H9 (cell line): Measurements from ENCODE around the gene DNM1. TPM values are rescaled to one million over a fixed set of nuclear protein-coding genes. Genes with fewer than 3 reads are reported as not detected.

ENCODE experiments used
- DNase-seq: peaks from one replicate; pipeline ENCODE4 v3.0.0-alpha.2; 2017
- H2AFZ ChIP-seq: one replicate; pipeline ENCODE4 v1.6.1; 2013; ENCODE audit warnings: mild to moderate bottlenecking, low read length, control low read depth, moderate library complexity
- H2AK5ac ChIP-seq: 2 replicates; pipeline ENCODE4 v1.6.1; 2013; ENCODE audit warnings: low read length, control low read depth, mixed read lengths; ENCODE audit not compliant: insufficient read length
- H2BK120ac ChIP-seq: one replicate; pipeline ENCODE4 v1.6.1; 2013; ENCODE audit warnings: low read depth, mild to moderate bottlenecking, low read length, control low read depth, inconsistent platforms; ENCODE audit not compliant: poor library complexity, severe bottlenecking
- H2BK12ac ChIP-seq: 2 replicates; pipeline ENCODE4 v1.6.1; 2013; ENCODE audit warnings: low read length, control low read depth, mixed read lengths, low read depth; ENCODE audit not compliant: insufficient read length
- H2BK15ac ChIP-seq: 2 replicates; pipeline ENCODE4 v1.6.1; 2013; ENCODE audit warnings: low read depth, low read length, control low read depth
- H2BK20ac ChIP-seq: one replicate; pipeline ENCODE4 v1.6.1; 2013; ENCODE audit warnings: low read depth, mild to moderate bottlenecking, low read length, control low read depth, inconsistent platforms; ENCODE audit not compliant: poor library complexity, severe bottlenecking
- H2BK5ac ChIP-seq: 2 replicates; pipeline ENCODE4 v1.6.1; 2013; ENCODE audit warnings: low read length, control low read depth, mixed read lengths; ENCODE audit not compliant: insufficient read length
- H3K14ac ChIP-seq: 2 replicates; pipeline ENCODE4 v1.6.1; 2013; ENCODE audit warnings: low read length, control low read depth; ENCODE audit not compliant: insufficient read depth
- H3K18ac ChIP-seq: 2 replicates; pipeline ENCODE4 v1.6.1; 2013; ENCODE audit warnings: low read depth, mild to moderate bottlenecking, mixed read lengths, low read length, control low read depth; ENCODE audit not compliant: insufficient read length
- H3K23ac ChIP-seq: 2 replicates; pipeline ENCODE4 v1.6.1; 2013; ENCODE audit warnings: low read length, control low read depth, mixed read lengths, low read depth; ENCODE audit not compliant: insufficient read length
- H3K23me2 ChIP-seq: 2 replicates; pipeline ENCODE4 v1.6.1; 2013; ENCODE audit warnings: low read depth, mild to moderate bottlenecking, mixed read lengths, low read length, control low read depth; ENCODE audit not compliant: insufficient read length, poor library complexity, severe bottlenecking
- H3K27ac ChIP-seq: 2 replicates; pipeline ENCODE4 v1.5.1; 2013; ENCODE audit warnings: low read length, control low read depth, mixed read lengths, low read depth; ENCODE audit not compliant: insufficient read length
- H3K27me3 ChIP-seq: 2 replicates; pipeline ENCODE4 v1.6.1; 2013; ENCODE audit warnings: low read length, control low read depth, inconsistent platforms; ENCODE audit not compliant: insufficient read depth
- H3K4ac ChIP-seq: 2 replicates; pipeline ENCODE4 v1.6.1; 2013; ENCODE audit warnings: low read depth, mild to moderate bottlenecking, control low read depth, inconsistent platforms, low read length, moderate library complexity
- H3K4me1 ChIP-seq: 2 replicates; pipeline ENCODE4 v1.6.1; 2013; ENCODE audit warnings: low read length, control low read depth, inconsistent platforms; ENCODE audit not compliant: insufficient read depth
- H3K4me2 ChIP-seq: 2 replicates; pipeline ENCODE4 v1.6.1; 2013; ENCODE audit warnings: low read length, control low read depth, mixed read lengths; ENCODE audit not compliant: insufficient read length, insufficient read depth
- H3K56ac ChIP-seq: 2 replicates; pipeline ENCODE4 v1.6.1; 2013; ENCODE audit warnings: low read depth, mild to moderate bottlenecking, mixed read lengths, low read length, control low read depth; ENCODE audit not compliant: insufficient read length
- H3K79me1 ChIP-seq: 2 replicates; pipeline ENCODE4 v1.6.1; 2013; ENCODE audit warnings: low read depth, mild to moderate bottlenecking, moderate library complexity, low read length, control low read depth, inconsistent platforms; ENCODE audit not compliant: insufficient read depth, poor library complexity, severe bottlenecking
- H3K79me2 ChIP-seq: 2 replicates; pipeline ENCODE4 v1.6.1; 2013; ENCODE audit warnings: low read length, control low read depth, inconsistent platforms; ENCODE audit not compliant: insufficient read depth
- H3K9ac ChIP-seq: 2 replicates; pipeline ENCODE4 v1.6.1; 2013; ENCODE audit warnings: low read length, control low read depth, mixed read lengths; ENCODE audit not compliant: insufficient read length; ENCODE audit errors: extremely low read depth
- H3K9me3 ChIP-seq: one replicate; pipeline ENCODE4 v1.6.1; 2013; ENCODE audit warnings: low read depth, low read length, inconsistent platforms; ENCODE audit not compliant: control insufficient read depth
- H3T11ph ChIP-seq: one replicate; pipeline ENCODE4 v1.6.1; 2013; ENCODE audit warnings: mild to moderate bottlenecking, low read length, control low read depth, inconsistent platforms
- H4K20me1 ChIP-seq: one replicate; pipeline ENCODE4 v1.6.1; 2013; ENCODE audit not compliant: control insufficient read depth, insufficient read length, insufficient read depth
- H4K5ac ChIP-seq: 2 replicates; pipeline ENCODE4 v1.6.1; 2013; ENCODE audit warnings: low read depth, mild to moderate bottlenecking, mixed read lengths, low read length, control low read depth; ENCODE audit not compliant: insufficient read length
- H4K8ac ChIP-seq: replicated peaks from 2 replicates; pipeline ENCODE4 v1.6.1; 2013; ENCODE audit warnings: low read length, control low read depth, mixed read lengths, low read depth; ENCODE audit not compliant: insufficient read length
- H4K91ac ChIP-seq: 2 replicates; pipeline ENCODE4 v1.6.1; 2013; ENCODE audit warnings: low read depth, mild to moderate bottlenecking, moderate library complexity, mixed read lengths, low read length, control low read depth; ENCODE audit not compliant: insufficient read length
- H3K27ac Mint-ChIP-seq, 3 experiments: 2 replicates in 2 of 3; 3 replicates in 1 of 3; pipeline ENCODE4 v1.8.0; 2020 to 2021; ENCODE audit warnings: mixed read lengths in 3 of 3, mild to moderate bottlenecking in 1 of 3, moderate library complexity in 1 of 3
- H3K27me3 Mint-ChIP-seq: 2 replicates; pipeline ENCODE4 v1.8.0; 2021; ENCODE audit warnings: low read depth, mild to moderate bottlenecking, moderate library complexity, mixed read lengths
- H3K36me3 Mint-ChIP-seq, 3 experiments: 2 replicates in 2 of 3; 3 replicates in 1 of 3; pipeline ENCODE4 v1.8.0; 2020 to 2021; ENCODE audit warnings: low read depth in 3 of 3, mixed read lengths in 3 of 3; ENCODE audit not compliant: insufficient read depth in 1 of 3
- H3K4me1 Mint-ChIP-seq, 2 experiments: 2 replicates each; pipeline ENCODE4 v1.8.0; 2020; ENCODE audit warnings: mixed read lengths in 2 of 2
- H3K4me3 Mint-ChIP-seq, 2 experiments: 2 replicates in 1 of 2; 3 replicates in 1 of 2; pipeline ENCODE4 v1.8.0; 2020 to 2021; ENCODE audit warnings: mild to moderate bottlenecking in 2 of 2, mixed read lengths in 2 of 2, moderate library complexity in 1 of 2
- H3K9me3 Mint-ChIP-seq, 2 experiments: 2 replicates in 1 of 2; 3 replicates in 1 of 2; pipeline ENCODE4 v1.8.0; 2020; ENCODE audit warnings: mild to moderate bottlenecking in 2 of 2, mixed read lengths in 2 of 2, moderate library complexity in 1 of 2
- CTCF ChIP-seq: fragments of 200-600 bp; sonication (generic); conservative IDR thresholded peaks from 3 replicates; pipeline ENCODE4 v1.8.0; 2021; ENCODE audit warnings: antibody characterized with exemption, mild to moderate bottlenecking
- WGBS: extraction: QIAGEN DNeasy Blood & Tissue Kit; methylation state at CpG from one replicate; pipeline ENCODE4 v1.1.7; 2013; ENCODE audit warnings: missing lambda C conversion rate, low lambda C conversion rate, mixed read lengths; ENCODE audit not compliant: insufficient read length; ENCODE audit errors: extremely low coverage; 5-methylcytosine and 5-hydroxymethylcytosine counted together
- total RNA-seq: library from RNA; stranded (reverse); gene quantifications from 2 replicates; pipeline ENCODE4 v1.2.1, GENCODE V29; 2021

The DNM1 gene
- total RNA-seq, 1 experiment from 2014 or later: 58.0 TPM

- Histone ChIP-seq H3K9ac (no peak overlapping the region), H3T11ph (no peak overlapping the region), H3K4ac (no peak overlapping the region), H3K27ac (no peak overlapping the region), H2BK5ac (no peak overlapping the region), H3K9me3 (no peaks in the 10 kb centered on the region), H2BK120ac (no peak overlapping the region), H3K56ac (no peak overlapping the region), H4K5ac (no peak overlapping the region), H3K23me2 (no peaks in the 10 kb centered on the region), H4K8ac (no peak overlapping the region), H3K79me2 (no peaks in the 10 kb centered on the region), H3K79me1 (no peaks in the 10 kb centered on the region), H3K14ac (no peak overlapping the region), H4K91ac (no peak overlapping the region), H2AFZ (no peak overlapping the region), H2BK15ac (no peak overlapping the region), H2BK20ac (no peak overlapping the region), H3K4me2 (no peak overlapping the region), H3K23ac (no peak overlapping the region), H2BK12ac (no peak overlapping the region), H3K27me3 (no peaks in the 10 kb centered on the region), H3K18ac (no peak overlapping the region), H2AK5ac (no peak overlapping the region), H4K20me1 (no peaks in the 10 kb centered on the region), H3K4me1 (no peaks in the 10 kb centered on the region)
- H3K4me3 Mint-ChIP-seq: no peak overlapping the region; a peak in 1 of 5 replicates
- no peaks in the 10 kb centered on the region for H3K9me3 Mint-ChIP-seq
- no peaks in the 10 kb centered on the region for H3K4me1 Mint-ChIP-seq
- no peaks in the 10 kb centered on the region for H3K27me3 Mint-ChIP-seq
- no peak for TF ChIP-seq CTCF
- H3K36me3 Mint-ChIP-seq: peaks cover 23 to 75% (median 51%) of the 10 kb centered on the region in 3 experiments
- peak overlapping the region in 1 of 3 experiments; percentile 40; a peak in 1 of 7 replicates for H3K27ac Mint-ChIP-seq
- DNase-seq: no peak
- WGBS: no CpG with 5 or more reads among the region's 4 CpGs
These were observed 36.0 kb upstream of the DNM1 start for GRCh38 chr9:128167209-128167608.
